K562 (cell line): Measurements from ENCODE around the gene KRTAP23-1. TPM values are rescaled to one million over a fixed set of nuclear protein-coding genes. Genes with fewer than 3 reads are reported as not detected.

Experiments
- ATAC-seq: fragments of 200-7000 bp; cut with Tn5 transposase; 3 replicates; pipeline ENCODE4 v1.9.1; 2020; ENCODE audit warnings: moderate library complexity
- BruUV-seq: library from RNA; stranded (reverse); fragments of 400-500 nt; replicated peaks from 2 replicates; lab custom pipeline; 2021; lab: Mats Ljungman, UMichigan
- CTCF ChIA-PET: fragments of 300-600 bp; formaldehyde crosslinking; extraction: SDS; loops from one replicate; lab custom pipeline; 2021; ENCODE audit warnings: low intra/inter-chr PET ratio; lab: Yijun Ruan, JAX
- POLR2A ChIA-PET: fragments of 300-600, 350-650 bp; sonication (Branson Sonifier 250); formaldehyde crosslinking; extraction: SDS; loops from one replicate; lab custom pipeline; 2021; ENCODE audit warnings: antibody characterized with exemption, inconsistent platforms; lab: Yijun Ruan, JAX
- DNase-seq, 4 experiments: peaks; one replicate each; pipeline versions ENCODE4 v3.0.0 to v3.0.0-alpha.2; 2011 to 2018; ENCODE audit warnings: low spot score in 3 of 4, mixed read lengths in 3 of 4; ENCODE audit errors: extremely low read depth in 1 of 4
- FAIRE-seq: peaks from 2 replicates; lab custom pipeline; 2011; peaks lifted over from hg19 to GRCh38; lab: Jason Lieb, UNC
- H2AFZ ChIP-seq: 2 replicates; pipeline ENCODE4 v1.6.0; 2011; ENCODE audit warnings: low read depth, low read length, control low read depth, inconsistent platforms
- H3K27ac ChIP-seq: fragments of 200-600 bp; 3 replicates; pipeline ENCODE4 v1.8.0; 2011; ENCODE audit warnings: low read depth, mild to moderate bottlenecking, control low read depth, inconsistent platforms, low read length, moderate library complexity, mixed read lengths; ENCODE audit errors: extremely low read depth
- H3K27me3 ChIP-seq, 2 experiments: fragments of 300-600 bp in 1 of 2; 2 replicates in 1 of 2; 3 replicates in 1 of 2; pipeline versions ENCODE4 v1.6.0 to v1.8.0; 2011; ENCODE audit warnings: inconsistent platforms in 2 of 2, low read length in 2 of 2, mild to moderate bottlenecking in 1 of 2, mixed read lengths in 1 of 2, moderate library complexity in 1 of 2; ENCODE audit not compliant: control insufficient read depth in 2 of 2, insufficient read depth in 2 of 2
- H3K36me3 ChIP-seq: fragments of 300-600 bp; 3 replicates; pipeline ENCODE4 v1.8.0; 2011; ENCODE audit warnings: mild to moderate bottlenecking, low read length, inconsistent platforms; ENCODE audit not compliant: control insufficient read depth, insufficient read depth
- H3K4me1 ChIP-seq, 2 experiments: fragments of 200-600 bp in 1 of 2; replicated peaks in 1 of 2; 2 replicates in 1 of 2; 3 replicates in 1 of 2; pipeline versions ENCODE4 v1.5.1 to v1.8.0; 2011; ENCODE audit warnings: inconsistent platforms in 2 of 2, low read length in 2 of 2, mild to moderate bottlenecking in 1 of 2, mixed read lengths in 1 of 2, moderate library complexity in 1 of 2; ENCODE audit not compliant: control insufficient read depth in 2 of 2, insufficient read depth in 2 of 2
- H3K4me2 ChIP-seq: 2 replicates; pipeline ENCODE4 v1.6.1; 2011; ENCODE audit warnings: low read length, control low read depth, inconsistent platforms, mixed read lengths; ENCODE audit not compliant: insufficient read depth
- H3K4me3 ChIP-seq: fragments of 200-600 bp; sonication (generic), shearing (Covaris generic); 2 replicates; pipeline ENCODE4 v1.5.1; 2016; ENCODE audit warnings: control low read depth, inconsistent platforms
- H3K79me2 ChIP-seq: fragments of 200-600 bp; 3 replicates; pipeline ENCODE4 v1.8.0; 2011; ENCODE audit warnings: low read length, inconsistent platforms; ENCODE audit not compliant: control insufficient read depth, insufficient read depth
- H3K9ac ChIP-seq, 2 experiments: 2 replicates each; pipeline versions ENCODE4 v1.6.0 to v1.6.1; 2011; ENCODE audit warnings: low read depth in 2 of 2, low read length in 2 of 2, control low read depth in 1 of 2, inconsistent platforms in 1 of 2, mild to moderate bottlenecking in 1 of 2, mixed read lengths in 1 of 2; ENCODE audit not compliant: insufficient read depth in 1 of 2
- H3K9me1 ChIP-seq: one replicate; pipeline ENCODE4 v1.6.0; 2011; ENCODE audit warnings: inconsistent platforms, mild to moderate bottlenecking, low read length, moderate library complexity; ENCODE audit not compliant: control insufficient read depth, insufficient read depth
- H3K9me3 ChIP-seq: replicated peaks from 2 replicates; pipeline ENCODE4 v1.5.1; 2011; ENCODE audit warnings: low read depth, low read length, inconsistent platforms; ENCODE audit not compliant: control insufficient read depth, insufficient read depth
- H4K20me1 ChIP-seq: replicated peaks from 2 replicates; pipeline ENCODE4 v1.6.1; 2011; ENCODE audit warnings: low read length, inconsistent platforms, mixed read lengths; ENCODE audit not compliant: control insufficient read depth, insufficient read depth
- CHCHD3 ChIP-seq: fragments of 250-450 bp; sonication (Bioruptor Pico); IDR thresholded peaks from 2 replicates; pipeline ENCODE4 v2.1.2; 2022; ENCODE audit warnings: mild to moderate bottlenecking
- DNMT1 ChIP-seq: fragments of 450-650 bp; IDR thresholded peaks from 2 replicates; pipeline ENCODE4 v1.6.1; 2016; ENCODE audit warnings: antibody characterized with exemption, mild to moderate bottlenecking
- ETV5 ChIP-seq: sonication (generic); formaldehyde crosslinking; IDR thresholded peaks from 2 replicates; pipeline ENCODE4 v1.4.0; 2020; ENCODE audit warnings: low read depth, mild to moderate bottlenecking, missing genetic modification reagents
- HOXB6 ChIP-seq: fragments of 250-450 bp; sonication (Bioruptor Pico); IDR thresholded peaks from 2 replicates; pipeline ENCODE4 v1.5.1; 2022; ENCODE audit warnings: mild to moderate bottlenecking, borderline replicate concordance
- KLF6 ChIP-seq: fragments of 250-450 bp; sonication (Bioruptor Pico); IDR thresholded peaks from 2 replicates; pipeline ENCODE4 v1.4.0; 2020; ENCODE audit warnings: mild to moderate bottlenecking, moderate library complexity, borderline replicate concordance
- PCBP2 ChIP-seq: fragments of 200-400 bp; formaldehyde crosslinking; IDR thresholded peaks from 2 replicates; pipeline ENCODE4 v1.6.1; 2018; ENCODE audit warnings: low read length, low read depth, mild to moderate bottlenecking, moderate library complexity; ENCODE audit not compliant: poor library complexity, severe bottlenecking
- ZKSCAN1 ChIP-seq: fragments of 150-350 bp; IDR thresholded peaks from 2 replicates; pipeline ENCODE4 v1.6.1; 2016; ENCODE audit warnings: low read depth, low read length
- ZNF384 ChIP-seq: IDR thresholded peaks from 2 replicates; pipeline ENCODE4 v1.6.1; 2012; ENCODE audit warnings: low read depth, low read length, improper control_type of control experiment
- WGBS: fragments of 100-300 bp; shearing (Covaris generic); methylation state at CpG from one replicate; pipeline ENCODE4 v1.1.6; 2016; ENCODE audit warnings: low coverage, mixed read lengths; ENCODE audit not compliant: insufficient coverage; ENCODE audit errors: missing lambda C conversion rate; 5-methylcytosine and 5-hydroxymethylcytosine counted together
- in situ Hi-C: fragments of 300-500 bp; cut with MboI; formaldehyde crosslinking; loops from 4 replicates; pipeline ENCODE4 v1.15.0; 2018; ENCODE audit warnings: inconsistent platforms, mixed read lengths
- intact Hi-C: fragments of 100-400 bp; cut with micrococcal nuclease; formaldehyde crosslinking; loops from 2 replicates; pipeline ENCODE4 v1.14.2; 2022
- polyA plus RNA-seq, 8 experiments: library from polyadenylated mRNA; depleted of rRNA in 4 of 8; stranded (reverse) in 5 of 8; unstranded in 3 of 8; fragments of >200 nt; fragmentation: Nextera tagmentation in 2 of 8; fragmentation: Illumina TruSeq in 1 of 8; extraction: Ambion mirVana in 2 of 8; extraction: Trizol in 1 of 8; gene quantifications; 2 replicates each; pipeline versions ENCODE4 v1.2.1 to v1.2.3, GENCODE V29; 2011 to 2014; ENCODE audit warnings: inconsistent platforms in 1 of 8, missing spikeins in 1 of 8
- total RNA-seq, 7 experiments: library from RNA; depleted of rRNA in 6 of 7; stranded (reverse); fragments of >200 nt in 6 of 7; fragmentation: Illumina TruSeq in 2 of 7; extraction: Trizol in 2 of 7; gene quantifications; 2 replicates each; pipeline versions ENCODE4 v1.2.1 to v1.2.3, GENCODE V29; 2011 to 2021; ENCODE audit warnings: low replicate concordance in 1 of 7
- TF ChIP-seq, protein P1 (sequence below): fragments of 450-650 bp; IDR thresholded peaks from 2 replicates; pipeline ENCODE4 v1.6.1; 2016; ENCODE audit warnings: mild to moderate bottlenecking, moderate library complexity
- TF ChIP-seq, protein P2 (sequence below): IDR thresholded peaks from 2 replicates; pipeline ENCODE4 v1.6.1; 2012; ENCODE audit warnings: low read depth, low read length, improper control_type of control experiment, borderline replicate concordance

KRTAP23-1 gene
- total and polyA plus RNA-seq, 9 of the 15 experiments (the other 6 are each of a cell fraction or from before 2014, with no cell fraction given): not detected

DNA sequence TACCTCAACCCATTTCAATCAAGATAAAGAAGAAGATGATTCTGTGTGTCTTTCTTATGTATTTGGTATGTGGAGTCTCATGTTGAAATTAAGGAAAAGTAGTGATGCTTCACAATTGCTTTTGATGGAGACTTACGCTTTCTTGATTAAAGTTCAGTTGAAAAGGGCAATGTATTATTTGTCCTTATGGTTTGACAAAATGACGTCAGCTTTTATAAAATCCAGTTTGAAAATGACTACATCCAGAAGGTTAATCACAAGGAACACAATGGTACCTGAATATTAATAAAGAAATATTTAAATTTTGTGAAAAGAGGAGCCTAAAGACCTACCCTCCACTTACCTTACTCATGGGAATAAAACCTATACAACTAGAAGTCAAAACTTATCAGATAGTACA, 32.7 kb downstream of the KRTAP23-1 start:
- no peaks in the 10 kb centered on the region for H3K9me3 ChIP-seq
- in situ Hi-C loops: no loop called here
- POLR2A ChIA-PET: no interaction called here
- no peak for TF ChIP-seq ZKSCAN1
- TF ChIP-seq, protein P1, sequence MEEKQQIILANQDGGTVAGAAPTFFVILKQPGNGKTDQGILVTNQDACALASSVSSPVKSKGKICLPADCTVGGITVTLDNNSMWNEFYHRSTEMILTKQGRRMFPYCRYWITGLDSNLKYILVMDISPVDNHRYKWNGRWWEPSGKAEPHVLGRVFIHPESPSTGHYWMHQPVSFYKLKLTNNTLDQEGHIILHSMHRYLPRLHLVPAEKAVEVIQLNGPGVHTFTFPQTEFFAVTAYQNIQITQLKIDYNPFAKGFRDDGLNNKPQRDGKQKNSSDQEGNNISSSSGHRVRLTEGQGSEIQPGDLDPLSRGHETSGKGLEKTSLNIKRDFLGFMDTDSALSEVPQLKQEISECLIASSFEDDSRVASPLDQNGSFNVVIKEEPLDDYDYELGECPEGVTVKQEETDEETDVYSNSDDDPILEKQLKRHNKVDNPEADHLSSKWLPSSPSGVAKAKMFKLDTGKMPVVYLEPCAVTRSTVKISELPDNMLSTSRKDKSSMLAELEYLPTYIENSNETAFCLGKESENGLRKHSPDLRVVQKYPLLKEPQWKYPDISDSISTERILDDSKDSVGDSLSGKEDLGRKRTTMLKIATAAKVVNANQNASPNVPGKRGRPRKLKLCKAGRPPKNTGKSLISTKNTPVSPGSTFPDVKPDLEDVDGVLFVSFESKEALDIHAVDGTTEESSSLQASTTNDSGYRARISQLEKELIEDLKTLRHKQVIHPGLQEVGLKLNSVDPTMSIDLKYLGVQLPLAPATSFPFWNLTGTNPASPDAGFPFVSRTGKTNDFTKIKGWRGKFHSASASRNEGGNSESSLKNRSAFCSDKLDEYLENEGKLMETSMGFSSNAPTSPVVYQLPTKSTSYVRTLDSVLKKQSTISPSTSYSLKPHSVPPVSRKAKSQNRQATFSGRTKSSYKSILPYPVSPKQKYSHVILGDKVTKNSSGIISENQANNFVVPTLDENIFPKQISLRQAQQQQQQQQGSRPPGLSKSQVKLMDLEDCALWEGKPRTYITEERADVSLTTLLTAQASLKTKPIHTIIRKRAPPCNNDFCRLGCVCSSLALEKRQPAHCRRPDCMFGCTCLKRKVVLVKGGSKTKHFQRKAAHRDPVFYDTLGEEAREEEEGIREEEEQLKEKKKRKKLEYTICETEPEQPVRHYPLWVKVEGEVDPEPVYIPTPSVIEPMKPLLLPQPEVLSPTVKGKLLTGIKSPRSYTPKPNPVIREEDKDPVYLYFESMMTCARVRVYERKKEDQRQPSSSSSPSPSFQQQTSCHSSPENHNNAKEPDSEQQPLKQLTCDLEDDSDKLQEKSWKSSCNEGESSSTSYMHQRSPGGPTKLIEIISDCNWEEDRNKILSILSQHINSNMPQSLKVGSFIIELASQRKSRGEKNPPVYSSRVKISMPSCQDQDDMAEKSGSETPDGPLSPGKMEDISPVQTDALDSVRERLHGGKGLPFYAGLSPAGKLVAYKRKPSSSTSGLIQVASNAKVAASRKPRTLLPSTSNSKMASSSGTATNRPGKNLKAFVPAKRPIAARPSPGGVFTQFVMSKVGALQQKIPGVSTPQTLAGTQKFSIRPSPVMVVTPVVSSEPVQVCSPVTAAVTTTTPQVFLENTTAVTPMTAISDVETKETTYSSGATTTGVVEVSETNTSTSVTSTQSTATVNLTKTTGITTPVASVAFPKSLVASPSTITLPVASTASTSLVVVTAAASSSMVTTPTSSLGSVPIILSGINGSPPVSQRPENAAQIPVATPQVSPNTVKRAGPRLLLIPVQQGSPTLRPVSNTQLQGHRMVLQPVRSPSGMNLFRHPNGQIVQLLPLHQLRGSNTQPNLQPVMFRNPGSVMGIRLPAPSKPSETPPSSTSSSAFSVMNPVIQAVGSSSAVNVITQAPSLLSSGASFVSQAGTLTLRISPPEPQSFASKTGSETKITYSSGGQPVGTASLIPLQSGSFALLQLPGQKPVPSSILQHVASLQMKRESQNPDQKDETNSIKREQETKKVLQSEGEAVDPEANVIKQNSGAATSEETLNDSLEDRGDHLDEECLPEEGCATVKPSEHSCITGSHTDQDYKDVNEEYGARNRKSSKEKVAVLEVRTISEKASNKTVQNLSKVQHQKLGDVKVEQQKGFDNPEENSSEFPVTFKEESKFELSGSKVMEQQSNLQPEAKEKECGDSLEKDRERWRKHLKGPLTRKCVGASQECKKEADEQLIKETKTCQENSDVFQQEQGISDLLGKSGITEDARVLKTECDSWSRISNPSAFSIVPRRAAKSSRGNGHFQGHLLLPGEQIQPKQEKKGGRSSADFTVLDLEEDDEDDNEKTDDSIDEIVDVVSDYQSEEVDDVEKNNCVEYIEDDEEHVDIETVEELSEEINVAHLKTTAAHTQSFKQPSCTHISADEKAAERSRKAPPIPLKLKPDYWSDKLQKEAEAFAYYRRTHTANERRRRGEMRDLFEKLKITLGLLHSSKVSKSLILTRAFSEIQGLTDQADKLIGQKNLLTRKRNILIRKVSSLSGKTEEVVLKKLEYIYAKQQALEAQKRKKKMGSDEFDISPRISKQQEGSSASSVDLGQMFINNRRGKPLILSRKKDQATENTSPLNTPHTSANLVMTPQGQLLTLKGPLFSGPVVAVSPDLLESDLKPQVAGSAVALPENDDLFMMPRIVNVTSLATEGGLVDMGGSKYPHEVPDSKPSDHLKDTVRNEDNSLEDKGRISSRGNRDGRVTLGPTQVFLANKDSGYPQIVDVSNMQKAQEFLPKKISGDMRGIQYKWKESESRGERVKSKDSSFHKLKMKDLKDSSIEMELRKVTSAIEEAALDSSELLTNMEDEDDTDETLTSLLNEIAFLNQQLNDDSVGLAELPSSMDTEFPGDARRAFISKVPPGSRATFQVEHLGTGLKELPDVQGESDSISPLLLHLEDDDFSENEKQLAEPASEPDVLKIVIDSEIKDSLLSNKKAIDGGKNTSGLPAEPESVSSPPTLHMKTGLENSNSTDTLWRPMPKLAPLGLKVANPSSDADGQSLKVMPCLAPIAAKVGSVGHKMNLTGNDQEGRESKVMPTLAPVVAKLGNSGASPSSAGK: no peak
- no peak for TF ChIP-seq CHCHD3 (CRISPR knock-in tag)
- TF ChIP-seq, protein P2, sequence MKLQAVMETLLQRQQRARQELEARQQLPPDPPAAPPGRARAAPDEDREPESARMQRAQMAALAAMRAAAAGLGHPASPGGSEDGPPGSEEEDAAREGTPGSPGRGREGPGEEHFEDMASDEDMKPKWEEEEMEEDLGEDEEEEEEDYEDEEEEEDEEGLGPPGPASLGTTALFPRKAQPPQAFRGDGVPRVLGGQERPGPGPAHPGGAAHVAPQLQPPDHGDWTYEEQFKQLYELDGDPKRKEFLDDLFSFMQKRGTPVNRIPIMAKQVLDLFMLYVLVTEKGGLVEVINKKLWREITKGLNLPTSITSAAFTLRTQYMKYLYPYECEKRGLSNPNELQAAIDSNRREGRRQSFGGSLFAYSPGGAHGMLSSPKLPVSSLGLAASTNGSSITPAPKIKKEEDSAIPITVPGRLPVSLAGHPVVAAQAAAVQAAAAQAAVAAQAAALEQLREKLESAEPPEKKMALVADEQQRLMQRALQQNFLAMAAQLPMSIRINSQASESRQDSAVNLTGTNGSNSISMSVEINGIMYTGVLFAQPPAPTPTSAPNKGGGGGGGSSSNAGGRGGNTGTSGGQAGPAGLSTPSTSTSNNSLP: no peak
- TF ChIP-seq PCBP2: no peak
- no peak for TF ChIP-seq HOXB6
- TF ChIP-seq ETV5: no peak
- TF ChIP-seq ZNF384: no peak
- no peak for TF ChIP-seq DNMT1
- TF ChIP-seq KLF6 (CRISPR knock-in tag): no peak

More for the DNA sequence above, 32.7 kb downstream of the KRTAP23-1 start:
- CTCF ChIA-PET: no interaction called here
- Histone ChIP-seq H3K9ac (no peak overlapping the region), H3K27me3 (no peaks in the 10 kb centered on the region), H3K36me3 (no peaks in the 10 kb centered on the region), H4K20me1 (no peaks in the 10 kb centered on the region), H3K4me1 (no peaks in the 10 kb centered on the region), H2AFZ (no peak overlapping the region), H3K4me3 (no peak overlapping the region), H3K79me2 (no peaks in the 10 kb centered on the region), H3K4me2 (no peak overlapping the region), H3K9me1 (no peaks in the 10 kb centered on the region), H3K27ac (no peak overlapping the region)
- DNase-seq: no peak
- no peak for ATAC-seq
- intact Hi-C loops: no loop called here
- no TSS peak for BruUV-seq
- no peak for FAIRE-seq
- whole genome bisulfite sequencing: 4% methylated on average over 2 of the region's 2 CpGs
